Lower leg skin (tissue), 4 donors: Measurements from ENCODE around the gene TPRN. TPM values are rescaled to one million over a fixed set of nuclear protein-coding genes. Genes with fewer than 3 reads are reported as not detected.

Experiments
- DNase-seq, 2 donors: peaks; one replicate each; pipeline ENCODE4 v3.0.0-alpha.2; 2019; ENCODE audit warnings: low spot score in 2 of 2
- H3K4me3 ChIP-seq: fragments of 200-600 bp; sonication (generic); 2 replicates; pipeline ENCODE4 v1.5.1; 2017; ENCODE audit warnings: mild to moderate bottlenecking, low read depth; ENCODE audit not compliant: poor library complexity, severe bottlenecking
- POLR2A ChIP-seq, 2 donors: fragments of 450-650 bp; IDR thresholded peaks; one replicate each; pipeline ENCODE4 v1.6.1; 2016 to 2017; ENCODE audit warnings: antibody characterized with exemption in 2 of 2, mild to moderate bottlenecking in 1 of 2, moderate library complexity in 1 of 2
- WGBS, 2 donors: methylation state at CpG; one replicate each; pipeline ENCODE4 v1.1.5; 2018; 5-methylcytosine and 5-hydroxymethylcytosine counted together
- intact Hi-C: fragments of 100-400 bp; cut with DNase I; formaldehyde crosslinking; loops from one replicate; pipeline ENCODE4 v1.15.0; 2023; ENCODE audit warnings: low total_unique reads
- total RNA-seq, 4 donors: library from RNA; depleted of rRNA; stranded (reverse); fragments of >200 nt; gene quantifications; one replicate each; pipeline ENCODE4 v1.1.0, GENCODE V29; 2016
- TF ChIP-seq, protein P1 (sequence below), 3 donors: fragments of 450-650 bp; IDR thresholded peaks; one replicate each; pipeline ENCODE4 v1.5.1; 2016; ENCODE audit warnings: antibody characterized with exemption in 3 of 3, mild to moderate bottlenecking in 3 of 3, moderate library complexity in 2 of 3

TPRN gene
- 10 to 100 TPM; 27.6 to 34.2 (median 29.1) TPM for total RNA-seq

DNA sequence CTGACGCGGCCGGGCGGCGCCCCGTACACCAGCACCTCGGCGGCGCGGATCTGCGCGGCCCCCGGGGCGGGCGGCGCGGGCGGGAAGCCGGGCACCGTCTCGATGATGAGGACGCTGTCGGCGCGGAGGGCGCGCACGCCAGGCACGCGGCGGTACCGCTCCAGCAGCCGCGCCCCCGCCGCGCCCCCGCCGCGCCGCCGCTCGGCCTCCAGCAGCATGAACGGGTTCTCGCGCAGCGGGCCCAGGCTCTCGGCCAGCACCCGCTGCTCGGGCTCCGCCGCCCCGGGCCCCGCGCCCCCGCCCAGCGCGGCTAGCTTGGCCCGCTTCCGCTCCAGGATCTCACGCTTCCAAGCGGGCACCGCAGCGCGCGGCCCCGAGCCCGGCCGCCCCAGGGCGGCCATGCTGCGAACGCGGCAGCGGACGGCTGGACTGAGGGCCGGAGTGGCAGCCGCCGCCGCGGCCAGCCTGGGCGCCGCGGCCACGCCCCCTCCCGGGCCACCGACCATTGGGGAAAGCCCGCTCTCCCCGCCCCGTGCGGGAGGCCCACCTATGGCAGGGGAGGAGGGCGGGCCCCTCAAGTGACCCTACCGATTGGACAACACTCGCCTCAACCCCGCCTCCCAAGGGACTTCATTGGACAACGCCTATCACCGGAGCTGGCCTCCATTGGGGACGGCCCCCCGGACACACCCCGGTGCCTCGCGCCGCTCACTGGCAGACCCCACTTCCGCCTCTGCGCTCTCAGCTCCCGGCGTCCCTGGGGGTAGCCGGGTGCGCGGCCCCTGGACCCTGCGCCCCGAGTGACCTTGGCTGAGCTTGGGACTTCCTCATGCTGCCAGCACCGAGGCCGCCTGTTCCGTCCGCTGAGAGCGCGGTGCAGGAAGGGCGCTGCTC is at the start of gene TPRN:
TPRN (minus strand) TSS at position 431 of the 894 bp plus-strand sequence; CDS start at position 401, 30 bp downstream.
- TF ChIP-seq, protein P1, sequence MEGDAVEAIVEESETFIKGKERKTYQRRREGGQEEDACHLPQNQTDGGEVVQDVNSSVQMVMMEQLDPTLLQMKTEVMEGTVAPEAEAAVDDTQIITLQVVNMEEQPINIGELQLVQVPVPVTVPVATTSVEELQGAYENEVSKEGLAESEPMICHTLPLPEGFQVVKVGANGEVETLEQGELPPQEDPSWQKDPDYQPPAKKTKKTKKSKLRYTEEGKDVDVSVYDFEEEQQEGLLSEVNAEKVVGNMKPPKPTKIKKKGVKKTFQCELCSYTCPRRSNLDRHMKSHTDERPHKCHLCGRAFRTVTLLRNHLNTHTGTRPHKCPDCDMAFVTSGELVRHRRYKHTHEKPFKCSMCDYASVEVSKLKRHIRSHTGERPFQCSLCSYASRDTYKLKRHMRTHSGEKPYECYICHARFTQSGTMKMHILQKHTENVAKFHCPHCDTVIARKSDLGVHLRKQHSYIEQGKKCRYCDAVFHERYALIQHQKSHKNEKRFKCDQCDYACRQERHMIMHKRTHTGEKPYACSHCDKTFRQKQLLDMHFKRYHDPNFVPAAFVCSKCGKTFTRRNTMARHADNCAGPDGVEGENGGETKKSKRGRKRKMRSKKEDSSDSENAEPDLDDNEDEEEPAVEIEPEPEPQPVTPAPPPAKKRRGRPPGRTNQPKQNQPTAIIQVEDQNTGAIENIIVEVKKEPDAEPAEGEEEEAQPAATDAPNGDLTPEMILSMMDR (IDR thresholded peaks at IDR 0.05), result no peak
- TF ChIP-seq POLR2A (IDR thresholded peaks at IDR 0.05), result no peak
- WGBS, 2 donors, result 0 to 1% methylated on average over 17 to 29 of the region's 118 CpGs
- peak; percentile 99 to 100 for DNase-seq
- H3K4me3 ChIP-seq, result peak within 1 kb of the TSS; percentile 42
- intact Hi-C loops, result no loop called here

DNA sequence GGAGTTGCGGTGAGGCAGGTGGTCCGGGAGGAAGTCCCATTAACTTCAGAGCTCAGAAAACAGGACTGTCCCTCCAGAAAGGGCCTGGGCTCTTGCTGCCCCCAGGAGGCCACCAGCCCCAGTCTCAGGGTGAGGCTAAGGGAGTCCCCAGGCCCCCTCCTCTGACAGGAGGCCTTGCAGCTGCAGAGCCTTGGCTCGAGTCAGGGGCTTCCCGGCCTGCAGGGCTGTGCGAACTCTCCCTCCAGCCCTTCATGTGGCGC is 47.3 kb upstream of the TPRN start:
- 91 to 93% methylated on average over 4 to 6 of the region's 6 CpGs for WGBS, 2 donors
- intact Hi-C loops, result no loop called here
- no peak overlapping the region for H3K4me3 ChIP-seq
- no peak for TF ChIP-seq POLR2A (IDR thresholded peaks at IDR 0.05)
- TF ChIP-seq, protein P1 (IDR thresholded peaks at IDR 0.05), result no peak
- no peak for DNase-seq

GRCh38 chr9:137247135-137247915 is 46.8 kb upstream of the TPRN start:
- no peak overlapping the region for H3K4me3 ChIP-seq
- no peak for TF ChIP-seq POLR2A (IDR thresholded peaks at IDR 0.05)
- TF ChIP-seq, protein P1 (IDR thresholded peaks at IDR 0.05), result no peak
- intact Hi-C loops, result no loop called here
- DNase-seq, result no peak
- 78 to 86% methylated on average over 20 of the region's 20 CpGs for WGBS, 2 donors

GRCh38 chr9:137245450-137246421 is 45.2 kb upstream of the TPRN start:
- no peak for DNase-seq
- intact Hi-C loops, result no loop called here
- TF ChIP-seq, protein P1 (IDR thresholded peaks at IDR 0.05), result no peak
- TF ChIP-seq POLR2A (IDR thresholded peaks at IDR 0.05), result no peak
- 76 to 83% methylated on average over 24 to 25 of the region's 25 CpGs for WGBS, 2 donors
- no peak overlapping the region for H3K4me3 ChIP-seq
